ENCODE data around the gene GPC5.
A peak's percentile ranks its signal among the peaks of the same experiment; 100 is the strongest.

The GPC5 gene

DNA sequence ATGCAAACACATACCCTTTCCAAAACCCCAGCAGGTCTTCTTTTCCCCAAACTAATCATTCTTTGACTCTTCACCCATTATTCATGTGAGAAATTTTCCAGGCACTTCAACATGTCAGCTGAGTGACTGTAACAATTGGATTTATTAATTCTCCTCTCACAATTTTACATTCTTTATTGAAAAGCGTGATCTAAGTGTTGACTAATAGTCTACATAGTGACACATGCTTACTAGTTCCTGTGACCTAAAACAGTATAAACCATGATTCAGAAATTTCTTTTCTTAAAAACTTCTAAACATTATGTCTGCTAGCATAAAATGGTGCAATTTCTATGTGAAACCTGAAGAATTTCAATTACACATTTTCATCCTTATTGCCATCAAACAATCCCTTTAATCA lies 532.3 kb downstream of the GPC5 start:
- TF ChIP-seq RAD21 (IDR thresholded peaks at IDR 0.05; ENCODE audit: low read depth) (no peak), TCF12 (IDR thresholded peaks at IDR 0.05; ENCODE audit: low read depth) (no peak), EGR1 (IDR thresholded peaks at IDR 0.05) (no peak), CREB1 (IDR thresholded peaks at IDR 0.05; ENCODE audit: low read depth) (no peak), CEBPB (IDR thresholded peaks at IDR 0.05) (no peak), YY1 (IDR thresholded peaks at IDR 0.05; ENCODE audit: low read depth) (no peak), FOXM1 (IDR thresholded peaks at IDR 0.05; ENCODE audit: borderline replicate concordance, low read depth) (no peak), ZBTB7A (IDR thresholded peaks at IDR 0.05; ENCODE audit: low read depth) (no peak), EP300 (IDR thresholded peaks at IDR 0.05; ENCODE audit: borderline replicate concordance) (no peak), NFIC (IDR thresholded peaks at IDR 0.05) (no peak), TEAD4 (IDR thresholded peaks at IDR 0.05) (no peak), TAF1 (IDR thresholded peaks at IDR 0.05; ENCODE audit: low read depth) (no peak)
- TF ChIP-seq, protein P1, sequence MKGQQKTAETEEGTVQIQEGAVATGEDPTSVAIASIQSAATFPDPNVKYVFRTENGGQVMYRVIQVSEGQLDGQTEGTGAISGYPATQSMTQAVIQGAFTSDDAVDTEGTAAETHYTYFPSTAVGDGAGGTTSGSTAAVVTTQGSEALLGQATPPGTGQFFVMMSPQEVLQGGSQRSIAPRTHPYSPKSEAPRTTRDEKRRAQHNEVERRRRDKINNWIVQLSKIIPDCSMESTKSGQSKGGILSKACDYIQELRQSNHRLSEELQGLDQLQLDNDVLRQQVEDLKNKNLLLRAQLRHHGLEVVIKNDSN (IDR thresholded peaks at IDR 0.05), result no peak
- TF ChIP-seq, protein P2, sequence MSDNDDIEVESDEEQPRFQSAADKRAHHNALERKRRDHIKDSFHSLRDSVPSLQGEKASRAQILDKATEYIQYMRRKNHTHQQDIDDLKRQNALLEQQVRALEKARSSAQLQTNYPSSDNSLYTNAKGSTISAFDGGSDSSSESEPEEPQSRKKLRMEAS (IDR thresholded peaks at IDR 0.05), result no peak

GRCh38 chr13:91934354-91934753 lies 535.9 kb downstream of the GPC5 start:
- TF ChIP-seq REST (IDR thresholded peaks at IDR 0.05; ENCODE audit: low read depth), result no peak
- TF ChIP-seq TAF1 (IDR thresholded peaks at IDR 0.05; ENCODE audit: low read depth), result no peak
- TF ChIP-seq EP300 (IDR thresholded peaks at IDR 0.05; ENCODE audit: borderline replicate concordance), result no peak
- TF ChIP-seq TEAD4 (IDR thresholded peaks at IDR 0.05), result no peak
- TF ChIP-seq, protein P2 (IDR thresholded peaks at IDR 0.05), result no peak
- no peak for TF ChIP-seq CREB1 (IDR thresholded peaks at IDR 0.05; ENCODE audit: low read depth)
- TF ChIP-seq FOXM1 (IDR thresholded peaks at IDR 0.05; ENCODE audit: borderline replicate concordance, low read depth), result no peak
- no peak for TF ChIP-seq CEBPB (IDR thresholded peaks at IDR 0.05)
- no peak for TF ChIP-seq ZBTB7A (IDR thresholded peaks at IDR 0.05; ENCODE audit: low read depth)
- TF ChIP-seq NFIC (IDR thresholded peaks at IDR 0.05), result no peak
- no peak for TF ChIP-seq TCF12 (IDR thresholded peaks at IDR 0.05; ENCODE audit: low read depth)
- TF ChIP-seq, protein P1 (IDR thresholded peaks at IDR 0.05), result no peak

- TF ChIP-seq RAD21 (IDR thresholded peaks at IDR 0.05; ENCODE audit: low read depth), result peak; percentile 62
- no peak for TF ChIP-seq TCF12 (IDR thresholded peaks at IDR 0.05; ENCODE audit: low read depth)
Measured at GRCh38 chr13:91946498-91947070, 548.2 kb downstream of the GPC5 start.

- TF ChIP-seq, protein P2 (IDR thresholded peaks at IDR 0.05), result no peak
- no peak for TF ChIP-seq RAD21 (IDR thresholded peaks at IDR 0.05; ENCODE audit: low read depth)
- TF ChIP-seq TCF12 (IDR thresholded peaks at IDR 0.05; ENCODE audit: low read depth), result no peak
- no peak for TF ChIP-seq ZBTB7A (IDR thresholded peaks at IDR 0.05; ENCODE audit: low read depth)
- TF ChIP-seq FOXM1 (IDR thresholded peaks at IDR 0.05; ENCODE audit: borderline replicate concordance, low read depth), result no peak
- no peak for TF ChIP-seq EP300 (IDR thresholded peaks at IDR 0.05; ENCODE audit: borderline replicate concordance)
- no peak for TF ChIP-seq CREB1 (IDR thresholded peaks at IDR 0.05; ENCODE audit: low read depth)
- no peak for TF ChIP-seq CEBPB (IDR thresholded peaks at IDR 0.05)
- TF ChIP-seq, protein P1 (IDR thresholded peaks at IDR 0.05), result no peak
- no peak for TF ChIP-seq TEAD4 (IDR thresholded peaks at IDR 0.05)
- TF ChIP-seq YY1 (IDR thresholded peaks at IDR 0.05; ENCODE audit: low read depth), result no peak
- TF ChIP-seq TAF1 (IDR thresholded peaks at IDR 0.05; ENCODE audit: low read depth), result no peak
- no peak for TF ChIP-seq EGR1 (IDR thresholded peaks at IDR 0.05)
- TF ChIP-seq REST (IDR thresholded peaks at IDR 0.05; ENCODE audit: low read depth), result no peak
- no peak for TF ChIP-seq NFIC (IDR thresholded peaks at IDR 0.05)
Measured at GRCh38 chr13:91948736-91949135, 550.3 kb downstream of the GPC5 start.

DNA sequence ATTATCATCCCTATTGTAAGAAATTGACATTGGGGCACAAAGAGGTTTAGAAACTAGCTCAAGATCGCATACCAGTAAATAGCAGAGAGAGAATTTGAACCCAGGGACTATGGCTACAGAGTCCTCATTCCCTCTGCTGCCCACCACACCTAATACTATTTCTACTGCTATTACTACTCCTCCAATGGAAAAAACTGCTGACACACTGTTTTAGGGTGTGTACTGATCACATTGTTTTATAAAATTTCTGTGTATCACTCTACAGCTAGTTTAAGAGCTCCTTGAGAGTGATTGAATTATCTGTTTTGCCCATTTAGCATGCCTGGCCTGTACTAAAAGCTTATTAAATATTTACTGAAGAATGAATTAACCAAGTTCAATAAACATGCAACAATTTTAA lies 552.4 kb downstream of the GPC5 start:
- no peak for TF ChIP-seq NFIC (IDR thresholded peaks at IDR 0.05)
